GM21576 (cell line): ENCODE data around the gene COX20.
A peak's percentile ranks its signal among the peaks of the same experiment; 100 is the strongest.

Source experiments
- ATAC-seq: cut with Tn5 transposase; IDR thresholded peaks from one replicate; pipeline ENCODE4 v1.9.1; 2021; ENCODE audit warnings: mild to moderate bottlenecking, moderate library complexity; ENCODE audit not compliant: unreplicated experiment

Gene COX20

DNA sequence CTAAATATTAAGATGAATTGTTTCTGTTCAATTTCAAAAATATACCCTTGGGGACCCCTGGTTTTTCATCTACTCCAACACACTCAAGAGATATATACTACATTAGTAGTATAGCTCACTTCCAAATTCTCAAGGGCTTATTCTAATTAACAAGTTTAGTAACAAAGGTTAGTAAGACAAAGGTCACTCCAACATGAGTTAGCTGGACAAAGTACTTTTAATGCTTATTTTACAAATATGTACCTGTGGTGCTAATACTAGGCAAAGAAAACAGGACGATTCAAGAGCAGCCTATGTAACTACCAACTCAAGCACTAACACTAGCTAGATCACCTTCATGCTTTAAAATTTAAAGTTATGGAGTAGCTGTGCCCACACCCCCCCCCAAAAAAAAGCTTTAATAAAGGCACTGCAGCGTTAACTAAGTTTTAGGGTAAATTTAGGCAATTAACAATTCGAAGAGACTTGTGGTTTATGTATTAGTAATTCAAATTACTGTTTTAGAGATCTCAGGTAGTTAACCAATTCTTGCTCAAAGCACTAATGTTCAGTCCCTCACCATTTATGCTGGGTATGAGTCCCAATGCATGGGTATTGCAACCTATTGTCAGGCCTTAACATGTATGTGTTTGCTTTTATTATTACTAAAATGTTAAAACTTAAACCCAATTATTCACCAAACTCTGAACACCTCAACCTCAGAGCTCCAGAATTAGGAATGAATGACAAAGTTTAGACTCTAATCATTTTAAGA, 14.8 kb downstream of the COX20 start:
- ATAC-seq: no peak

DNA sequence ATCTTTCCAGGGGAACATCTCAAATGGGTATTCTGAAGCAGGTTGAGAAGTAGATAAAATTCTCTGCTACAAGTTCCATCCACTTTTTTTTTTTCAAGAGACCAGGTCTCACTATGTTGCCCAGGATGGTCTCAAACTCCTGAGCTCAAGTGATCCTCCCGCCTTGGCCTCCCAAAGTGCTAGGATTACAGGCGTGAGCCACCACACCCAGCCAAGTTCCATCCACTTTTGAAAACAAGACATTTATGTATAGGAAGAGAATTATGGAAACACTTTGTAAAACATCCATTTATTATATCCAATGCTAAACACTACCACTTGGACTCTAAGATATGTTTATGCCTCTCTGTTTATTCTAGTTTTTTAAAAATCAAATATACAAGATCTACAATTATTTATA, 15.4 kb downstream of the COX20 start:
- ATAC-seq: no peak

DNA sequence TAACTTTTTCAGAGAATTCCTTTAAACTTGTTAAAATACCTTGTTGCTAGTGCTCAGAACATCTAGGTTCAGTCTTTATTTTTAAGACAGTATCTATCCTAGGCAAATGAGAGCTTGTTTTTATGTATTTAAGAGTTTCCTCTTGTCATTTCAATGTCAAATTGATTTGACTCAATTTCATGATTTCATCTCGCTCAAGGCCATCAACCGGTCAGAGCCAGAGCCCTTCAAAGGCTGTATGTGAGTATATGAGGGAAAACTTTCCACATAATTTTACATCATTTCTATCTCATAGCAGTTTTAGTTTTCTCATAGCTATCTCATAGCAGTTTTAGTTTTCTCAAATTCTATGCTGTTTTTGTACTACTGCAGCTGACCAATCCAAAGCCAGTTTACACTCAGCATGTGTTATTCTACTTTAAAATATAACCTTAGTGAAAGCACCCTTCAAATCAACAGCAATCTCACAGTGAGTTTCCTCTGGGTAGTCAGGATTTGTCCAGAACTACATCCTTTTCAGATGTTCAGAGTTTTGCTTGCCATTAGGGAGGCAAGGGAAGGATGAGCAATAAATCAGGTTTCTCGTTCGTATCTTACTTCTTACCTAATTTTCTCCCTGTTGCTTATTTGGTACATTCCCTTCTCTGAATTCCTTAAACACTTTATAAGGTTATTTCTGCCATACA, 16.2 kb downstream of the COX20 start:
- no peak for ATAC-seq

DNA sequence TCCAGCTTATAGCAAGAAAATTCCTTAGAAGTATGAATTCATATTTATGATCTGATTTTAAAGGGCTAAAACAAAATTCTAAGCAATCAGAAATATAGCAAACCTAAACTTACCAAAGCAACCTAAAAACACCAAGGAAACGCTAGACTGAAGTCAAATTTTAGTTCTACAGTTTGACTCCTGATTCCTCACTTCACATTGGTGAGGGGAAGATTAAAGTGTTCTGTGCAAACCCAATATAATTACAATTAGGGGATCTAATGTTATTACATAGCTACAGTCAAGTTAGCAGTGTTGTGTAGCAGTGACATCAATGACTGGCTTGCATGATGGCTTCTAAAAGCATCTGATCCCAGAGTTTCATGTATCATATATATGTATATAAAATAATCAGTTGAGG, 17.2 kb downstream of the COX20 start:
- ATAC-seq: no peak

DNA sequence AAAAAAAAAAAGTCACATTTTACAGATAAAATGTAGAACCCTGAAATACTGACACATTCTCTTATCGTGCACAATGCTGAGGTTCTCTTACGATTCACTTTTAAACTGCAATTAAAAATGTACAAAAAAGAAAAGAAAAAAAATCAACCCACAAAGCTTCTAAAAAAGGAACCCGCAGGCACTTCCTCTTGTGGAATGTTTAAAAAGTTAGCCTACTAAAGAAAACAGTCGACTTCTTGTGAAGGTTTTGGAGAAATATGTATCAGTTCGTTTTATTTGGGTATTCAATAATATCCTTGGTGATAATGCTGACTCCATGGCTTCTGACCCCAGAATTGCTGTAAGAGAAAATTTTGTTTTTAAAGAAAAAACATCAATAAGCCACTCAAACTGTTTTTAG, 18.7 kb downstream of the COX20 start:
- ATAC-seq: no peak

DNA sequence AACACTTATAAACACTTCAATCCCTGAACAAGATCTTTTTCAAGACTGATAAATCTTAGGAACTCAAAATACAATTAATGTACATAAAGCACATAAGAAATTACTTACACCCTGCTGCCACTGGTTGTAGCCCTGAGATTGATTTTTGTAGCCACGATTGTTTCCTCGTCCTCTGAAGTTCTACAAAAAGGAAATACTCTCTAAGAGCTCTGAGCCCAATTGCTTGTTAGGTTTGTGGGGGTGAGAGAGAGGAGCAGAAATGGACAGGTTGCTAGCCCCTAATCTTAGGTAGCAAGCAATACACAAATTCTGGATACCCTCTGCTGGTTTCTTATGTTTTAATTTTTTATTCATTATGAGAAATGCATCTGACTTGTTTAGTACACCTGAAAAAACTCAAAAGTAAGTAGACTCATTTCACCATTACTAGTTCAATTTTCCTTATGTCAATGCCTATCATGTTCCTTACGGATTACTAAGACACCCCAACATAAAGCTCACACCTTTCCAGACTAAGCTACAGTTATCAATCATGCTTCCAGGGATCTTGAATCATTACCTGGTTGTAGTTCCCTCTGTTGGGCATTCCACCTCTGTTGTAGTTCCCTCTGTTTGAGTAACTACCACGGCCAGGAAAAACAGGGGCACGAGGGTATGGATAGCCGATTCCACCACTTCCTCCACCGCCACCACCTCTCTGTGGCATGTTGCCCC, 19.6 kb downstream of the COX20 start:
- no peak for ATAC-seq

DNA sequence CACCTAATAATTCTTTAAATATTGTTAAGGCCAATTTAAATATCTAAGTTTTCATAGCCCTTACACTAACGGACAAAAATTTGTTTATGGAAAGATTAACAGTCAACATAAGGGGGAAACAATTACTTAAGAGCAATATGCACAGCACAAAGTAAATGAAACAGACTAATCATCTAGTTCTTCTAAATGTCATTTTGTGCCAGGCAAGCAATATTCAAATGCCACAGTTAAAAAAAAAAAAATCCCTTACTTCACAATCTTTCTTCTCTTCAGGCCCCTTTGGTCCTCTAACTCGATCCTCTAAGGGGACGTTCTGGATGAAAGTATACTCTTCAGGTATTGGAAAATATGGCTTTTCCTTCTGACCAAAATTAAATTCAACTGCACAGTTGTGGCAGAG, 22.3 kb downstream of the COX20 start:
- no peak for ATAC-seq

DNA sequence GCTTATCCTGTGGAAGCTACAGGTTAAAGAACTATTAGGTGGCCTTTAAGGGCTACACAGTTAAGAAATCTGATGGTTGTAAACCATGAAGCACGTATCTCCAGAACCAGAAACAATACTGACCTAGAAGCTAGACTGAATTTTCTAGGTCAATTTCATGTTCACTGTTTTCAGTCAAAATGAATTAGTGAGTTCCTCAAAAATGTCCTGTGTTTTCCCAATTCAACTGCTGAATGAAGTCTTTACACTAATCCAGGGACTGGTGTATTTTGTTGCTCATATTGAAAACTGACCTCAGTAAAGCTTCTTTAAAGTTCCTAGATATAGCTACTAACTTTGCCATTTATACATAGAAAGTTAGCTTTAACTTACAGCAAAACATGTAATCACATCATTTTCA, 22.9 kb downstream of the COX20 start:
- no peak for ATAC-seq

DNA sequence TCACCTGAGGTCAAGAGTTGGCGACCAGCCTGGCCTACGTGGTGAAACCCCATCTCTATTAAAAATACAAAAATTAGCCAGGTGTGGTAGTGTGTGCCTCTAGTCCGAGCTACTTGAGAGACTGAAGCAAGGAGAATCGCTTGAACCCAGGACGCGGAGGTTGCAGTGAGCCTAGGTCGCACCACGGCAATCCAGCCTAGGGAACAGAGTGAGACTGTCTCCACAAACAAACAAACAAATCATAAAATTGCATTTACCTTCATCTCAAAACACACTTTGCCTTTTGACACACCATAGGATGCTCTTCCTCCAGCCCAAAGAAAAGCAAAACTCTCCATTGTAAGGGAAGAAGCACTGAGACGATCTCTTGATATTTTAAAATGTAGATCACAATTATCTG, 24.6 kb downstream of the COX20 start:
- ATAC-seq: no peak

DNA sequence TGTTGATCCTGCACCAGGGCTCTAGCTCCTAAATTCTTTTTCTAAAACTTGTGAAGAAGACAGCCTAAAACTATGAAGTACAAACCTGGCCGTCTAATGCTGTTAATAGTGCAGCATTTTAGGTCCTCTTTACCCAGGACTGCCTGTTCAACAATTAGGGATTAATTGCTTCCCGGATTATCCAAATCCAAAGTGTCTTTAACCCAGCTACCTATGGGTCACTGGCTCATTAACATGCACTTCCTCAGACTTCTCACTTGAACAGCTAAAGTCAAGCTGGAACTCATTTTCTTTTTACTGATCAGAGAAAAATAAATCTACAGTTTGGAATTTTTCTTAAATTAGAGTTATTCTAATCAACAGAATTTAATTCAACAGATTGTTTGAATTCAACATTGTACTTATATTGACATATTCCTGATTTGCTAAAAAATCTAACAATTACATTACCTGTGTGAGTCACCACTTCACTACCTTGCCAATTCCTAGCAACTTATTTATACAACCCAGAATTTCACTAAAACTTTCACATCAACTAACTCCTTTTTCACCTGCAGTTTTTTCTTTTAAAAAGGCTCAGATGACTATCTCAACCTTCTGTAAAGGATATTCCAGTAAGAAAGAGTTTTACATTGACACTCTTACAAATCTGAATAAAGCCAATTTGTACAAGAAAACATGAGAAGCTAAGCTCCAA, 25.6 kb downstream of the COX20 start:
- ATAC-seq: no peak

DNA sequence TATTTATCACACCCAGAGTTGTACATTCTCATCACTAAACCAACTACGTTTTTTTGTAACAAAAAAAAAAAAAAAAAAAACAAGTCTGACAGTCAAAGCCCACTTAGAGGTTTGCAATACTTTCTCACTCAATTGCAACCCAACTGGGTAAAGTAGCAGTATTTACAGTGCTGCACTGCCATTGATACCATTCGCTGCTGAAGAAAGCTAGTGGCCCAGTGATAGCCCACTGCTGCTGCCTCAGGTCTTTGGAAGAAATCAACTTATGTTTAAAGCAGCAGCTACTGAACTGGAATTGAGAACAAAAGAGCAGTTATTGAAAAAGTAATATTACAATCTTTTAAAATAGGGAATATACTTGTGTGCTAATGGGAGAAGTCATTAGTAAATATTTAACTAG, 26.2 kb downstream of the COX20 start:
- no peak for ATAC-seq

DNA sequence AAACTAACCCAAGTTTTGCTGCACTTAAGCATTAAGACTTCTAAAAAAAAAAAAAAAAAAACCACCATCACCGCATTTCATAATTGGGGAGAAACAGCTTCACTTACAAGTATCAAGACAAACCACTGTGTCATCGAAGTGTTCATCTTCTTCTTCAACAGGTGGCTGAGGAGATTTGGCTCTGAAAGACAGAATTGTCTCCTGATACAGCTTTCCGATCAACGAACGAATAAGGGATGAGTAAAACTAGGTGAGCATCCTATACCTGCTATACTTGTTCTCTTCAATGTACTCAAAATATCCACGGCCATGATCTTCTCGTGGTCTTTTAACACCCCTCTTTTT, 26.9 kb downstream of the COX20 start:
- ATAC-seq: no peak

DNA sequence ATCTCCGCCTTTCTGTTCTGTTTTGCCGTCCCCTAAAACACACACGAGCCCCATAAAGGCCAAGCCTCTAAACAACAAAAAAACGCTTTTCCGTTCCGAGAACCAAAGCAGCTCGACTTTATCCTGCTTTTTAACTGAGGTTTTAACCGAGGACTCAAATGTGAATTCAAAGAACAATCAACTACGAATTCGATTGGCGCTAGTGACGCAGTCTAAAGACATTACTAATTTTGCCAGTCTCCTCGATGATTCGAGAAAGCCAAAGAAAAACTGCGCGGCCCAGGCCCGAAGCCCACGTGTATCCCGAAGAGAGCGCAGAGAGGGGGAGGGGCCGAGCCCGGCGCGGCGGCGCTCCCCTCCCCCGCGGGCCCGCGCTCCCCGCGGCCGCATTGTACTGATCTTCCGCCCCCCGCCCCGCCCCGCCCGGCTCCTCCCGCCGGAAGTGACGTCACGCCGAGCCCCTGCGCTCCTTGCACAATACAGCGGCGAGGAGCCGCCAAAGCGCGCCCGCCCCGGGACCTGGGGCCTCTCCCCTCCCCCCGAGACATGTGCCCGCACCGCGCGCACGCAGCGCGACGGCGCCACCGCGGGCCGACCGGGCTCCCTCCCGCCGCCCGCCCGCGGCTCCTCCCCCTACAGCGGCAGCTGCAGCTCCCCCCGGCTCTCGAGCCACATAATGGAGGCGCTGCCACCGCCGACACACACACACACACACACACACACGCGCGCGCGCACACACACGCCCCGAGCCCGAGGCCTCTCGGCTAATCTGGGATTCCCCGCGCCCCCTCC, 27.4 kb downstream of the COX20 start:
- ATAC-seq: peak; percentile 63

DNA sequence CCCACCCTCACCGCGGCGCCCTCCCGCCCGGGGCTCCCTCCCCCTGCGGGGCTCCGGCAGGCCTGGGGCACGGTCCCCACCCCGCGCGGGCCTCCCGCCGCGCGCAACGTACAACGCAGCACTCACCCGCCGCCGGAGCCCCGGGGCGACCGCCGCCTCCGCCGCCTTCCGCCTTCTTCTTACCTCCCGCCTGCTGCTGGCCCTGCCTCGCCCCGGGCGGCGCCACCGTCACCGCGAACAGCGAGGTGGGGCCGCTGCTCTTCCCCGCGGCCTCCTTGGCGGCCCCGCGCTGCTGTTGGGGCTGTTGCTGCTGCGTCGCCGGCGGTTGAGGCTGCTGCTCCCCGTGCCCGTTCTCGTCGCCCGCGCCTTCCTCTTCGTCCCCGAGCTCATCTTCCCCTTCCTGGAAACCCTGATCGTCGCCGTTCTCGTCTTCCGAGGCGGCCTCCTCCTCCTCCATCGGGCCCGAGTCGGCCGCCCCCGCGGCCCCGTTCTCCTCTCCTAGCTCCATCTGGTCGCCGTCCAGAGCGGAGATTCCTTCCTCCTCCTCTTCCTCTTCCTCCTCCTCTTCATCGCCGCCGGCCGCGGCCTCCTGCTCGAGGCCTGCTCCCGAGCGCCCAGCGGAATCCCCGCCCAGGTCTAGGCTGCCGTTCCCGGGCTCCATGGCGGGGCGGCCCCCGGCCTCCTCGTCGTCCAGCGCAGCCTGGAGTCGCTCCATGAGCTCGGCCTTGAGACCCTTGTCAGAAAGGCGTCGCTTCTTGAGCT, 28.2 kb downstream of the COX20 start:
- ATAC-seq: peak; percentile 7

DNA sequence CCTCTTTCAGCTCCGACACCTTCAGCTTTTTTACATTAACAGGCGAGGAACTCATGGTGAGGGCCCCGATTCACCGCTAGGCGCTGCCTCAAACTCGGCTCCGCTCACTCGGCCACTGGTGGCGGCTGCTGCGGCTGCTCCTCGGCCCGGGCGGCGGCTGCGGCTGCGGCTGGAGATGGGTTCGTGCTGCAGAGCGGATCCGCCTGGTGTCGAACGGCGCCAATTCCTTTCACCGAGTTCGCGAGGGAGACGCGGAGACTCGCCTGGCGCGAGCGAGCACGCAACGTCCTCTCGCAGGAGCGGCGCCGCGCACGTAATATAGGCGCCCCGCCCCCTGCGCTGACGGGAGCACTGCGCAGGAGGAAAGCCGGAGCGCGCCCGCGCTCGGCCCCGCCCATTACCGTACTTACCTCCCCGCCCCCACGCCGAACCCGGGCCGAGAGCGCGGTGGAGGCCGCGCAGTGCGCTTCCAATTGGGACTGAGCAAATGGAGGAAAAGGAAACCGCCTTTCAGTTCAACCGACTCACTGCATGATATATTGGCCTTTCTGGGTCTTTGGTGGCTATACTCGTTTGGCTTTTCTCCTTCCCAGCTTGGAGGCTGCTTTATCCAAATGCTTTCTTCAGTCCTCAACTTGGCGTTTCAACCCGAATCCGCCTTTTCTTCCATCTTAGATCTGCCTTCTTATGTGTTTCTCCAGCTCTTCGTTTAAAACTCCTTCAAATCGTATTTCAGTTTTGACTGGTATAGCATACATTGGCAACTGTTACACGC, 29.0 kb downstream of the COX20 start, which contains the start of gene HNRNPU:
Gene HNRNPU (minus strand): TSS at position 291 of the 775 bp plus-strand sequence. CDS start 236 bp downstream, at position 55.
- ATAC-seq: peak; percentile 71

DNA sequence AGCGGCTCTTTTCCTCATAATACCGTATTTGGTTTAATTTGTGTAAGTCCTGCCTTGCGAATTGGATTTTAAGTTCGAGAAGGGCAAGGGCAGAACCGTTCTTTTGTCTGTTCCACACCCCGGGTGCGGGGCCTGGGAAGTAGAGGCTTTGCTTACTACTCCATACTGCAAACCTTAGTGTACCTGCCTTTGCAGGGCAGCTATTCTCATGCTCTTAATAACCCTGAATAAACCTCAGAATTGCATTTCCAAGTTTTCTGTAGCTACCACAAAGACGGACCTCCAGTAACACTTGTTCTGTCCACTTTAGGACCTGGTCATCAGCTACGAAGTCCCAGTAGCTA, 29.5 kb downstream of the COX20 start:
- ATAC-seq: no peak

DNA sequence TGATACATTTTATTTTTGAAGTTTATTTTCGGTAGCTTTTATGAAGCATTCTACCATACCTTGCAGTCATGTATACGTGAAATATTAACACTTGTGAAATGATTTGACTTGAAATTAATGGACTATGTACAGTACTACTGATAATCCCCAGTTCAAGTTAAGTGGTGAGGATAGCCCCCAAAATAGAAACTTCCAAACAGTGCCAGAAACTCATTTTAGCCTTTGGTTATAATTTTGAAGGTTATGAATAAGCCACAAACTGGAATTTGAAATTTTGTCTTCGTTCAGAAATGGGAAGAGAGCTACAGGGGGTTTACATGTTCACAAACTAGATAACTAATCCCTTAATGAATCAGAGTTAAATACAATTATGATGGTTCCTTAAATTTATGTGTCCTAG, 30.4 kb downstream of the COX20 start:
- no peak for ATAC-seq

DNA sequence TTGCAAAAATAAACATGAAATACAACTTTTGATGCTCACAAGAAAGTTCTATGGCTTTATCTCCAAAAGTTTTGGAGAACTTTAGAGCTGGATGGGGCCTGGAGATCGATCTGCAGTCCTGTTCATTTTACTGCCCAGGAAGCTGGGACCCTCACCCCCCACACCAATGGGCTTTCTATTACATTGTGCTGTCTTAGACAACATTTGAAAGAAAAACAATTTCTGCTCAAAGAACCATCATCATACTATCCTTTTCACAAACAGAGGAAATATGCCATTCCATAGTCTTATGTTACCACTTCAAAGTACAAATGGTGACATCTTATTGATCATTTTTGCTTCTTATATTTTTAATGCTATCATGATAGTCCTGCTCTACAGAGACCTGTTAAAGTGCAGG, 30.9 kb downstream of the COX20 start:
- ATAC-seq: no peak
